CD4-positive, alpha-beta T cell treated with Interleukin-4 for 1 hour (primary cell): Measurements from ENCODE around the gene ZNF665.
"Not testable (repeated sequence)": the region's sequence is repeated elsewhere in the genome, so short reads cannot be mapped to it uniquely, and the experiment has no call there.

Source experiments
- DNase-seq, 2 donors: peaks; one replicate each; pipeline ENCODE4 v3.0.0-alpha.2; 2020 to 2022

ZNF665 gene

GRCh38 chr19:53156850-53157249 is 36.3 kb downstream of the ZNF665 start:
- no peak for DNase-seq

- DNase-seq: no peak
Observed at GRCh38 chr19:53147645-53148044, 45.5 kb downstream of the ZNF665 start.

GRCh38 chr19:53140351-53140750 is 52.8 kb downstream of the ZNF665 start:
- DNase-seq: no peak

- no peak for DNase-seq
Observed at GRCh38 chr19:53136432-53136831, 56.7 kb downstream of the ZNF665 start.

- DNase-seq: peak; percentile 60 to 72
Observed at GRCh38 chr19:53132141-53132991, 60.8 kb downstream of the ZNF665 start, which contains the start of gene ZNF415. ZNF415 (minus strand) TSS chr19:53132910; CDS start chr19:53122676, 10,234 bp downstream.

GRCh38 chr19:53131727-53132126 is 61.4 kb downstream of the ZNF665 start:
- DNase-seq: no peak

- DNase-seq: no peak
Observed at GRCh38 chr19:53131085-53131590, 62.0 kb downstream of the ZNF665 start.

- DNase-seq: no peak
Observed at GRCh38 chr19:53130506-53130905, 62.7 kb downstream of the ZNF665 start.

GRCh38 chr19:53126733-53127526 is 66.2 kb downstream of the ZNF665 start:
- not testable (repeated sequence) for DNase-seq

GRCh38 chr19:53123400-53123799 is 69.8 kb downstream of the ZNF665 start:
- no peak for DNase-seq
